Skeletal muscle satellite cell (primary cell): ENCODE data around the gene APP.

ENCODE experiments used
- H3K27me3 ChIP-seq: 2 replicates; pipeline ENCODE4 v1.7.0; 2013; ENCODE audit warnings: low read length; ENCODE audit not compliant: control insufficient read depth, insufficient read depth
- H3K36me3 ChIP-seq: 2 replicates; pipeline ENCODE4 v1.7.0; 2013; ENCODE audit warnings: mild to moderate bottlenecking, control low read depth, low read length; ENCODE audit not compliant: insufficient read depth
- H3K4me1 ChIP-seq: 2 replicates; pipeline ENCODE4 v1.7.0; 2013; ENCODE audit warnings: low read length; ENCODE audit not compliant: control insufficient read depth, insufficient read depth
- H3K4me2 ChIP-seq: 2 replicates; pipeline ENCODE4 v1.7.0; 2013; ENCODE audit warnings: mild to moderate bottlenecking, low read length
- H3K4me3 ChIP-seq: 2 replicates; pipeline ENCODE4 v1.7.0; 2013; ENCODE audit warnings: low read length
- H3K9ac ChIP-seq: 2 replicates; pipeline ENCODE4 v1.7.0; 2013; ENCODE audit warnings: mild to moderate bottlenecking, low read depth, low read length, moderate library complexity
- H3K9me3 ChIP-seq: replicated peaks from 2 replicates; pipeline ENCODE4 v1.7.0; 2013; ENCODE audit warnings: mild to moderate bottlenecking, control low read depth, low read length

The APP gene

GRCh38 chr21:26179501-26179900, 8.9 kb upstream of the APP start:
- Histone ChIP-seq H3K27me3 (no peaks in the 10 kb centered on the region), H3K4me1 (peaks cover 12% of the 10 kb centered on the region), H3K9me3 (no peaks in the 10 kb centered on the region), H3K36me3 (no peaks in the 10 kb centered on the region), H3K4me3 (no peak overlapping the region), H3K4me2 (no peak overlapping the region), H3K9ac (no peak overlapping the region)

- H3K9ac ChIP-seq: no peak overlapping the region
- no peak overlapping the region for H3K4me3 ChIP-seq
- H3K4me2 ChIP-seq: no peak overlapping the region
- H3K9me3 ChIP-seq: no peaks in the 10 kb centered on the region
- H3K36me3 ChIP-seq: no peaks in the 10 kb centered on the region
- H3K27me3 ChIP-seq: no peaks in the 10 kb centered on the region
- peaks cover 12% of the 10 kb centered on the region for H3K4me1 ChIP-seq
Observed at GRCh38 chr21:26177746-26178426, 7.3 kb upstream of the APP start.

- Histone ChIP-seq H3K4me2 (no peak overlapping the region), H3K9me3 (no peaks in the 10 kb centered on the region), H3K27me3 (no peaks in the 10 kb centered on the region), H3K4me3 (no peak overlapping the region), H3K9ac (no peak overlapping the region), H3K4me1 (peaks cover 12% of the 10 kb centered on the region), H3K36me3 (no peaks in the 10 kb centered on the region)
Observed at GRCh38 chr21:26177187-26177586, 6.6 kb upstream of the APP start.

- Histone ChIP-seq H3K4me1 (peaks cover 29% of the 10 kb centered on the region), H3K4me3 (peak overlapping the region; percentile 97), H3K27me3 (no peaks in the 10 kb centered on the region), H3K4me2 (peak overlapping the region; percentile 92), H3K9me3 (no peaks in the 10 kb centered on the region), H3K9ac (peak overlapping the region; percentile 37), H3K36me3 (no peaks in the 10 kb centered on the region)
Observed at GRCh38 chr21:26171258-26172100, 909 bp upstream of the APP start.

GRCh38 chr21:26169611-26170470, 729 bp downstream of the APP start:
- H3K36me3 ChIP-seq: no peaks in the 10 kb centered on the region
- peaks cover 33% of the 10 kb centered on the region for H3K4me1 ChIP-seq
- H3K9ac ChIP-seq: peak overlapping the region; percentile 90
- H3K9me3 ChIP-seq: no peaks in the 10 kb centered on the region
- H3K27me3 ChIP-seq: no peaks in the 10 kb centered on the region
- peak overlapping the region; percentile 92 for H3K4me2 ChIP-seq
- H3K4me3 ChIP-seq: peak overlapping the region; percentile 97

- Histone ChIP-seq H3K4me1 (peaks cover 33% of the 10 kb centered on the region), H3K4me3 (peak overlapping the region; percentile 97), H3K36me3 (no peaks in the 10 kb centered on the region), H3K4me2 (peak overlapping the region; percentile 92), H3K9ac (peak overlapping the region; percentile 90), H3K9me3 (no peaks in the 10 kb centered on the region), H3K27me3 (no peaks in the 10 kb centered on the region)
Observed at GRCh38 chr21:26169061-26169610, 1.4 kb downstream of the APP start.

GRCh38 chr21:26168371-26168770, 2.2 kb downstream of the APP start:
- Histone ChIP-seq H3K36me3 (no peaks in the 10 kb centered on the region), H3K4me1 (peaks cover 33% of the 10 kb centered on the region), H3K4me3 (peak overlapping the region; percentile 97), H3K9me3 (no peaks in the 10 kb centered on the region), H3K27me3 (no peaks in the 10 kb centered on the region), H3K4me2 (peak overlapping the region; percentile 92), H3K9ac (peak overlapping the region; percentile 90)

GRCh38 chr21:26167593-26167992, 3.0 kb downstream of the APP start:
- H3K36me3 ChIP-seq: no peaks in the 10 kb centered on the region
- H3K4me2 ChIP-seq: peak overlapping the region; percentile 92
- H3K4me3 ChIP-seq: peak overlapping the region; percentile 39
- no peak overlapping the region for H3K9ac ChIP-seq
- H3K27me3 ChIP-seq: no peaks in the 10 kb centered on the region
- H3K9me3 ChIP-seq: no peaks in the 10 kb centered on the region
- H3K4me1 ChIP-seq: peaks cover 33% of the 10 kb centered on the region

- no peaks in the 10 kb centered on the region for H3K27me3 ChIP-seq
- H3K4me2 ChIP-seq: no peak overlapping the region
- no peaks in the 10 kb centered on the region for H3K9me3 ChIP-seq
- no peak overlapping the region for H3K4me3 ChIP-seq
- H3K4me1 ChIP-seq: peaks cover 29% of the 10 kb centered on the region
- no peaks in the 10 kb centered on the region for H3K36me3 ChIP-seq
- H3K9ac ChIP-seq: no peak overlapping the region
Observed at GRCh38 chr21:26165331-26165730, 5.2 kb downstream of the APP start.

GRCh38 chr21:26164311-26164710, 6.3 kb downstream of the APP start:
- Histone ChIP-seq H3K4me1 (peaks cover 29% of the 10 kb centered on the region), H3K4me2 (no peak overlapping the region), H3K9ac (no peak overlapping the region), H3K9me3 (no peaks in the 10 kb centered on the region), H3K27me3 (no peaks in the 10 kb centered on the region), H3K4me3 (no peak overlapping the region), H3K36me3 (no peaks in the 10 kb centered on the region)

- no peak overlapping the region for H3K9ac ChIP-seq
- H3K9me3 ChIP-seq: no peaks in the 10 kb centered on the region
- no peaks in the 10 kb centered on the region for H3K27me3 ChIP-seq
- no peaks in the 10 kb centered on the region for H3K36me3 ChIP-seq
- H3K4me2 ChIP-seq: no peak overlapping the region
- peaks cover 10% of the 10 kb centered on the region for H3K4me1 ChIP-seq
- no peak overlapping the region for H3K4me3 ChIP-seq
Observed at GRCh38 chr21:26162081-26162480, 8.5 kb downstream of the APP start.
